Measurements from ENCODE around the gene CCDC183.
"Not testable (repeated sequence)": the region's sequence is repeated elsewhere in the genome, so short reads cannot be mapped to it uniquely, and the experiment has no call there.

CCDC183 gene

DNA sequence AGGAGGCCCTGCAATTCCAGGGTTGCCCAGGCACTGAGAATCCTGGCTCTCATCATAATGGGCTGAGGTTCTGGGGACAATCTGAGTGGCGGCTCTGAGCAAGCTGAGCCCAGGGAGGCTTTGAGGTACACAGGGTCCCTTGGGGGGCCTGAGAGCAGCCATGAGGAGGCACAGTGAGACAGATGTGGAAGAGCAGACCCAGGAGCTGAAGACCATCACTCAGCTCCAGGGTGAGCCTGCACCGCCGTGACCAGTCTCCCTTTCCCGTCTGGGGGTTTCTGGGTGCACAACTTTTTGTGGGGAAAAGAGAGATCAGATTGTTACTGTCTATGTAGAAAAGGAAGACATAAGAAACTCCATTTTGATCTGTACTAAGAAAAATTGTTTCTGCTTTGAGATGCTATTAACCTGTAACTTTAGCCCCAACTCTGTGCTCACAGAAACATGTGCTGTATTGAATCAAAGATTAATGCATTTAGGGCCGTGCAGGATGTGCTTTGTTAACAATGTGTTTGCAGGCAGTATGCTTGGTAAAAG, at the start of gene CCDC183:
CCDC183 (plus strand) TSS at position 101 of the 537 bp plus-strand sequence; CDS start at position 161, 60 bp downstream.
- DNase-seq: no peak

DNA sequence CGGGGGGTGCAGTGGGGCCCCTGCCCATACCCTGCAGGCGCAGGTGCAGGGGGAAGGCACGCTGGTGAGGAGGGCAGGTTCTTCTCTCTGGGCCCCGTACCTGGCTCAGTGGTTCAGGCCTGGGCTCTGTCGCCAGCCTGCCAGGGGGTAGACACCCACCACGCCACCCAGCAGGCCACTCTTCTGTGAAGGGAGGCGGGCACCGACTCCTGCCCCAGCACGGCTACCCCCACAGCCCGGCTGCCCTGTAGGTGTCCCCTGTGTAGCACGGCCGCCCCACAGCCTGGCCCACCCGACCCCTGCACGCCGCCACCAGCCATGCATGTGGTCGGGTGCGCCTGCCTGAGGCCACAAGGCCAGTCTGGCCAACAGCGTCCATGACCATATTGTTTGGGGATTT, 49.5 kb upstream of the CCDC183 start:
- DNase-seq: no peak

DNA sequence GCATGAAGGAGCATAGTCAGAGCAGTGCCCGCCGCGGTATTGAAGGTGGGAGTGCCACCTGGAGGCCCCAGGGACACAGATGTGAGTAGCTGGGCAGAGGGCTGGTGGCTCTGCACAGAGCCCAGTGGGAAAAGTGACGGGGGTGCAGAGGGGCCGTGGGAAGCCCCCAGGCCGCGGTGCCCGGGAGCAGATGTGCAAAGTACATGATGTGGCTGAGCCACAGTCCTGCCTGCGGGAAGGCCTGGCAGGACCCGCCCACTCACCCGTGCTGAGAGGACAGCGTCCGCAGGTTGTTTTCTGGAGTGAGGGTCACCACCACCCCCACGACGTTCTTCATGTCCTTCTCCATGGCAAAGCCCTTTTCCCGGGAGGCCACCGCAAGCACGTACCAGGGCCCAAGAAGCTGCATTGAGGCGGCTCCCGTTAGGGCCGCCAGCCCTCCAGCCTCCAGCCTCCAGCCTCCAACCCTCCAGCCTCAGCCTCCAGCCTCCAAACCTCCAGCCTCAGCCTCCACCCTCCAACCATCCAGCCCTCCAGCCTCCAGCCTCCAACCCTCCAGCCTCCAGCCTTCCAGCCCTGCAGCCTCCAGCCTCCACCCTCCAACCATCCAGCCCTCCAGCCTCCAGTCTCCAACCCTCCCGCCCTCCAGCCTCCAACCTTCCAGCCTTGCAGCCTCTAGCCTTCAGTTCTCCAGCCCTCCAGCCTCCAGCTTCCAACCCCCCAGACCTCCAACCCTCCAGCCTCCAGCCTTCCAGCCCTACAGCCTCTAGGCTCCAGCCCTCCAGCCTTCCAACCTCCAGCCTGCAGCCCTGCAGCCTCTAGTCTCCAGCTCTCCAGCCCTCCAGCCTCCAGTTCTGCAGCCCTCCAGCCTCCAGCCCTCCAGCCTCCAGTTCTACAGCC, 48.7 kb upstream of the CCDC183 start:
- no peak for DNase-seq

DNA sequence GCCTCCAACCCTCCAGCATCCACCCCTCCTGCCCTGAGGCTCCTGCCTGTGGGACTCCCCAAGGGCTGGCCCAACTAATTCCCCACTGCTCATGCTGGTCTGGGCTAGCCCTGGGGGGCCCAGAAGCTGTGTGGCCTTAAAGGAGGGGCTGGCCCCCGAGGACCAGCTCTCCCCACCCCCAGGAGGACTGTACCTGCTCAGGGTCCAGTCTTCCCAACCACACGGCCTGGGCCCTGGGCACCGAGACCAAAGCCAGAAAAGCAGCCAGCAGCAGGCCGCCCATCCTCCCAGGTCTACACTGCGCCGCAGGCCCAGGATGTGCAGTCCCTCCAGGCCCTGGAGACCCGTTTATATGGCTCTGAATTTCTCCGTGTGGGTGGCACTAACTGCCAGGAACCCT, 47.9 kb upstream of the CCDC183 start, which contains the start of gene LCN6:
LCN6 (minus strand) TSS at position 325 of the 400 bp plus-strand sequence; CDS start at position 283, 42 bp downstream.
- DNase-seq: no peak

DNA sequence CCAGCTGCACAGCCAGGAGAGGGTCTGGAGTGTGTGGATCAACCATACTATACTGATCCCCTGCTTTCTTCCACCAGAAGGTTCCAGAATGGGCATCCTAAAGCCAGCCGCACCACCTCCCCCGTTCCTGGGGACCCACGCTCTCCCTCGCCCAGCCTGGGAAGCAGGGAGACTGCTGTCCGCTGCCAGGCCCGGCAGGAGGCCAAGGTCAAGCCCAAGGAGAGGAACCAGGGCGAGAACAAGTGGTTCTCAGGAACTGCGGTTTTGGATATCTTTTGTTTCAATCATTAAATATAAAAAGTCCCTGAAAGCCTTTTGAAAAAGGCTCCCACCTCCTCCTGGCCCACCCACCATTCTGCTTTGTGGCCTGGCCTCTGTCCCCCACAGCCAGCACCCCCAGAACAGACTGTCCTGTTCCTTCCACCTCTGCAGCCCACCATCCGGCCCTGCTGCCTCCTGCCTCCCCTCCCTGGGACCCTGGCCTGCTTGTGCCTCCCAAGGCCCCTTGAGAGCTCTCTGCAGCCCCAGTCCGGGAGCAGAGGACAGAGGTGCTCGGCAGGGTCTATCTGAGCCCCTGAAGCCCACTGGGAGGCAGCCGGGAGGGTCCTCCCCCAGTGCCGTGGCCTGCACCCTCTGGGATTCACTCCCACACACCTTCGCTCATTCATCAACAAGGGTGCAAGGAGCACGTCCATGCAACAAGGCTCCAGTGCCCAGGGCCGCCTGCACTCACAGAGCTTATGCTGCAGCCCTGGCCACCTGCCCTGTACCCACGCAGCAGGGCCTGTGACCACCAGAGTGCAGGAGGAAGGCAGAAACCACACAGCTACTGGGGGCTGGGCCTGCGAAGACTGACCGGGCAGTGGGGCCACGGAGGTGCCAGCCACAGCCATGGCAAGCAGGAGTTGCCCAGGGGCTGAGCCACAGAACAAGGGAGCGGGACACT, 47.2 kb upstream of the CCDC183 start:
- DNase-seq: no peak

DNA sequence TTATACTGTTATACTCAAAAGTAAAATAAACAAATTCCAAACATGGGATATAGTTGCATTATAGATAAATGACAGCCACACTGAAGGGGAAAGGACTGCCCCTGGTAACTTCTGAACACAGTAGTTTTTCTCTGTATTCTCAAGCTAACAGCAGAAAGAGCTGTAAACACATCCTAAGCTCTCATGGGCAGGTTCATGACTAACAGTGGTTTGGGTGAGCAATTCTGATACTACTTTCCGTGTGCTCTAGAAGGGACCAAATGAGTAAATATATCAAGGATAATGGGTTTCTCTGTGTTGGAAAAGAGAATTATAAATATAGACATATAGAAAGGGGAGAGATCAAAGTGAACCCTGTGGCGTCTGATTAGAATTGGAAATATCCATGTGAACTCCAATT, 45.6 kb upstream of the CCDC183 start:
- no peak for DNase-seq

DNA sequence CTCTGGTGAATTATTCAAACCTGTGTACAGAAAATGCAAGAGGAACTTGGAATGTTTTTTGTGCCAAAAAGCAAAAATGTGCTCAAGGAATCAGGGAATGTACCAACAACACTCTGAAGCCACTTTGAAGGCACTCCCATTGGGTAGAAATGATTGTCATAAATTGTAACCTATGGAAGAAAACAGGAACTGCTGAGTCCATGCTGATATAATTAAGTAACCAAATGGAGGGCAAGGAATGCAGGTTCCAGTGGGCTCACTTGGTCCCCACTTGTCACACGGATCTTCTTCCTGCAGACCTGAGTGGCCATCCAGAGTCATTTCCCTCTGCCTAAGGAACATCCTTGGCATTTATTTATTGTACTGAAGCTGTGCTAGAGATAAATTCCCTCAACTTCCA, 44.9 kb upstream of the CCDC183 start:
- no peak for DNase-seq

DNA sequence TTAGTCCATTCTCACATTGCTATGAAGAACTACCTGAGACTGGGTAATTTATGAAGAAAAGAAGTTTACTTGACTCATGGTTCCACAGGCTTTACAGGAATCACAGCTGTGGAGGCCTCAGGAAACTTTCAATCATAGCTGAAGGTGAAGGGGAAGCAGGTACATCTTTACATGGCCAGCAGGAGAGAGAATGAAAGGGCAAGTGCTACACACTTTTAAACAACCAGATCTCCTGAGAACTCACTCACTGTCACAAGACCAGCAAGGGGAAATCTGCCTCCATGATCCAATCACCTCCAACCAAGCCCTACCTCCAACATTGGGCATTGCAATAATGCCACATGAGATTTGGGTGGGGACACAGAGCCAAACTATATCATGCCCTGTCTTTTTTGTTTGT, 44.3 kb upstream of the CCDC183 start:
- no peak for DNase-seq

DNA sequence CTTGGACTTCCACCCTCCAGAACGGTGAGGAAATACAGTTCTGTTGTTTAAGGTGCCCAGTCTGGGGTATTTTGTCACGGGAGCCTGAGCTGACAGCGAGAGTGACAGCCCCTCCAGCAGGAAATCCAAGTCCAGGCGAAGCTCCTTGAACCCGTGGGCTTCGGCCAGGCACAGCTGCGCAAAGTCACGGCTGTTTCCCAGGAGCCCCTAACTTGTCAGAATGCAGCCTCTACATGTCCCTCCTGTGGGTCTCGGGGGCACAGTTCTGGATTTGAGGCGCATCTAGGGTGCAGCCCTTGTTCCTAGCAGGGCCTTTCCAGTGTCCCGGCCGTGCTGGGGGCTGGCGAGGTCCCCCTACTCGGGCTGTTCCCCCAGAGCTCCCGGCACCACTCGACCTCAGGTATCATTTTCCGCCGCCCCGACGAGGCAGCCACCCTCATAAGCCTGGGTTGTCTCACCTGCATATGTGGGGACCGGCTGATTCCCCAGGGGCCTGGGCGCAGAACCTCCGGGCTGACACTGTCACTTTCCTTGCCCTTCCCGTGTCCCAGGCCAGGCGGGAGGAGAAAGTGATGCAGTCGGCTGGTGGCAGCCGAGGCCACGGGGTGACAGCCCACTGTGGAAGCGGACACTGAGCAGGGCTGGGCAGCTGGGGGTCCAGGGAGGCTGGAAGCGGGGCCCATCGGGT, 42.6 kb upstream of the CCDC183 start:
- no peak for DNase-seq

DNA sequence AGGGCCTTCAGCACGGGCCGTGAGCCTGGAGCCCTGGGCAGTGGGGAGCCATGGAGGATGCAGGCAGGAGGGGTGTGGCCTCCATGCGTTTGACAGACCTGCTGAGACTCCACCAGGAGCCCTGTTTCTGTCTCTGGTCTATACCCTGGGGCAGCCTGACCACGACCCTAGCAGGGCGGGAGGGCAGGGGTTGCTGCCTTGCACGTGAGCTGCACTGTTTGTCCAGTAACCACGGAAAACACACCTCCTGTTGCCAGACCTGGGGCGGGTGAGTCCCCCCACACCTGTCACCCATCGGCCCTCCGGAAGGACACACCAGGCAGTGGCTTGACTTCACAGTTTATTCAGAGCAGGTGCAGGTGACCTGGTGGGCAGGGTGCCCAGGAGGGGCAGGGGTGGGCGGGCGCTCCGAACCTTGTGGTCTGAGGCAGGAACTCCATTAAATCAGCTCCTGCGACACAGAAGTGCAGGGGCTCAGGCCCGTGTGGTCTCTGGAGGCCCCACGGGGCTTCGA, 42.0 kb upstream of the CCDC183 start:
- DNase-seq: no peak

DNA sequence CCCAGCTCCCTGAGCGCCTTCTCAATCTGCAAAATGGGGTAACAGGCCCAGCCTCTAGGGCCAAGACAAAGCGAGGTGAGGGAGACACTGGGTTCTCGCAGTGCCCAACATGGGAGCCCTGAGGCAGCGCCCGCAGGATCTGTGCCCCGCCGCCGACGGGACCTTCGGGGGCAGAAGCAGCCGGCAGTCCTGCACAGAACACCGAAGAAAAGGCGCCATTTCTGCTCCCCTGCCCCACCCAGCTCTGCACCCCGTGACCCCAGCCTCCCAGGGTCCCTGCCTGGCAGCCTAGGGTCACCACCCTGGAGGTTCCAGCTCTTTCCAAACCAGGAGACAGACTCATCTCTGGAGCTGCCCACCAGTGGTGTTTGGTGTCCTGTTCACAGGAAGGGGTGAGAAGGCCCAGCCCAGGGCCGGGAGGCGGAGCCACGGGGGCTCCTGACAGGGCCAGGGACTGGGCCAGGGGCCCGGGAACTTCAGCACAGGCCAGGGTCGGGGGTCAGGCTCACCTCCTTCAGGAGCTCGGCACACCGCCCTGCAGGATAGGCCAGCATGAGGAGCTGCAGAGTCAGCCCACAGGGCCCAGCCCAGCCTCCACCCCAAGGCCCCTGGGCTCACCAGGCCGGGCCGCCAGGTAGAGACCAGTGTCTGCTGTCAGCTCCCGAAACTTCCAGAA, 41.4 kb upstream of the CCDC183 start:
- DNase-seq: no peak

DNA sequence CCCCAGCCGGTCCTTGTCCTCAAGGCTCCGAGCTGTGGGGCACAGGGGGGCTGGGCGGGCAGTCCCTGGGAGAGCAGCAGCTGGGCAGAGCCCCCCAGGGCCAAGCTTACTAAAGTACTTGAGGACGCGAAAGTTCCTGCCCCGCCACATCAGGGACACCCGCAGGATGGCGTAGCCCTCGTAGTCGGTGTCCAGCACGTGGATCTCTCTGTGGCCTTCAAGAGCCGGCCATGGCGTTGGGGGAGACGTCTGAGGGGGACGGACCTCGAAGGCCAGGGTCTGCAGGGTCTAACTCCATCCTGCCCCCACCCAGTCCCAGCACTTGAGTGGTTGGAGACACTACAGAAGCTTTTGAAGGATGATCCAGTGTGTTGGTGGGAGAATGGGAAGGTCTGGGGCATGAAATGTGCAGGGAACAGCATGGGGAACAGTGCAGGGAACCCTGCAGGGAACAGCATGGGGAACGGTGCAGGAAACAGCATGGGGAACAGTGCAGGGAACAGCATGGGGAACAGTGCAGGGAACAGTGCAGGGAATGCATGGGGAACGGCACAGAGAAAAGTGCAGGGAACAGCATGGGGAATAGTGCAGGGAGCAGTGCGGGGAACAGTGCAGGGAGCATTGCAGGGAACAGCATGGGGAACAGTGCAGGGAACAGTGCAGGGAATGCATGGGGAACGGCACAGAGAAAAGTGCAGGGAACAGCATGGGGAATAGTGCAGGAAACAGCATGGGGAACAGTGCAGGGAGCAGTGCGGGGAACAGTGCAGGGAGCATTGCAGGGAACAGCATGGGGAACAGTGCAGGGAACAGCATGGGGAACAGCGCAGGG, 40.6 kb upstream of the CCDC183 start:
- not testable (repeated sequence) for DNase-seq

DNA sequence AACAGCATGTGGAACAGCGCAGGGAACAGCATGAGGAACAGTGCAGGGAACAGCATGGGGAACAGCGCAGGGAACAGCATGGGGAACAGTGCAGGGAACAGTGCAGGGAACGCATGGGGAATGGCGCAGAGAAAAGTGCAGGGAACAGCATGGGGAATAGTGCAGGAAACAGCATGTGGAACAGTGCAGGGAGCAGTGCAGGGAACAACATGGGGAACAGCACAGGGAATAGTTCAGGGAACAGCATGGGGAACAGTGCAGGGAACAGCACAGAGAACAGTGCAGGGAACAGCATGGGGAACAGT, 40.1 kb upstream of the CCDC183 start:
- DNase-seq: no peak

DNA sequence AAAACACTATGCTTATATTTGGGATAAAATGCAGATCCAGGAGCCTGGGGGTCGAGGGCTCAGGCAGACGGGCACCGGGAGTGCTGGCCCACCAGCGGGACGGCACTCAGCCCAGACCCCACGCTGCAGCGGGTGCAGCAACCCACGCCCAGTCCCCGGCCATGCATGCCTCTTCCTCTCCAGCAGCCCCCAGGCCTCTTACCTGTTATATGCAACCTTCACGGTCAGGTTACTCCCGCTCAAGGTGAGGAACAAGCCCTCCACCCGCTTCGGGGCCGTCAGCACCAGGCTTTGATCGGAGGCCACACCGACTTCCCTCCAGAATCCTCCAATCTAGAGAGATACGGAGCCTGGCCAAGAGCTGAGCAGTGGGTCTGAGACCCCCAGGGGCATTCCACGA, 39.3 kb upstream of the CCDC183 start:
- no peak for DNase-seq

DNA sequence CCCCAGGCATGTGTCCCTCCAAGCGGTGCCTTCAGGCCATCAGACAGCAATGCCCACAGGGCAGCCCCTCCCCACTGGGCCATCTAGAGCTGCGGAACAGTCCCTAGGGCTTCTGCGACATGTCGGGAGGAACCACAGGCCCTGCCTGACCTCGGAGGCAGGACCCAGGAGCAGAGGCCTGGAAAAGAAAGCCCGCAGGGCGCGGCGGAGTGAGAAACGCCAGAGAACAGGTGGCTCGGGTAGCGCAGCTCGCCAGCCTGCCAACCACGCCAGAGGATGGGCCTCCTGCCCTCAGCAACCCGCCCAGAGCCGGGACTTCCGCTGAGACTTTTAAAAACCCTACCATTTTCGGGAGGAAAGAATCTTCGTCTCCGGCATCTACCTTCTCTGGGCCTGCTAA, 38.8 kb upstream of the CCDC183 start:
- no peak for DNase-seq

DNA sequence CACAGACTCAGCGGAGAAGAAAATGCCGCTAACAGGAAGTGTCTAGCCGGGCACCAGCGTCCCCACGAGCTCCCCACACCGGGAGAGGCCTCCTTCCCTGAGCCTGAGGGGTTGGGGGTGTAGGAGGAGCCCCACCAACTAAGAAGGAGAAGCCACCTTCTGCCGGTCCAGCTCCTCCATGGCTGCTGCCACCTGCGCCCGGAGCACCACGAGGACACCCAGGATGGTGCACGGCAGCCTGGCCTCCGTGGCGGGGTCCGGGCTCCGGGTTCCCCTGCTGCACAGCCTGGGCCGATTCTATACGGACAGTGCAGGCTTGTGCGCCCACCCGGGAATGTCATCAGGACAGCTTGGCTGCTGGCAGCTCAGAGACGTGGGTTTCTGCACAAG, 38.4 kb upstream of the CCDC183 start:
- DNase-seq: no peak

DNA sequence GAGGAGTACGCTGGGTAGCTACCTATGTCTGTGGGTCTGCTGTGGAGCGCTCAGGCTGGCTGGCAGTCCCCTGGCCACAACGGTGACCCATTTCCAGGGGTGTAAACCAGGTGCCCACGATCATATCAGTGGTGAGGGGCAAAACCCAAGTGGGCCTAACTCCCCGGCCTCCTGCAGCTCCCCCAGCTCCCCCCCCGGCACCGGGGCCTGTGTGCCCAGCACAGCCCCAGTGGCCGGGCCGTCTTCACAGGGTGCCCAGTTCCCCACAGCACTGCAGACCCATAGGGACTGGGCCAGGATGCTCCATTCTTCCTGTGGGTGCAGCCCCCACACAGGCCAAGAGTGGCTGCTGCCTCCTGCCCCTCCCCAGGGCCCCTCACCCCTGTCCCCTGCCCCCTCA, 37.1 kb upstream of the CCDC183 start:
- DNase-seq: no peak

DNA sequence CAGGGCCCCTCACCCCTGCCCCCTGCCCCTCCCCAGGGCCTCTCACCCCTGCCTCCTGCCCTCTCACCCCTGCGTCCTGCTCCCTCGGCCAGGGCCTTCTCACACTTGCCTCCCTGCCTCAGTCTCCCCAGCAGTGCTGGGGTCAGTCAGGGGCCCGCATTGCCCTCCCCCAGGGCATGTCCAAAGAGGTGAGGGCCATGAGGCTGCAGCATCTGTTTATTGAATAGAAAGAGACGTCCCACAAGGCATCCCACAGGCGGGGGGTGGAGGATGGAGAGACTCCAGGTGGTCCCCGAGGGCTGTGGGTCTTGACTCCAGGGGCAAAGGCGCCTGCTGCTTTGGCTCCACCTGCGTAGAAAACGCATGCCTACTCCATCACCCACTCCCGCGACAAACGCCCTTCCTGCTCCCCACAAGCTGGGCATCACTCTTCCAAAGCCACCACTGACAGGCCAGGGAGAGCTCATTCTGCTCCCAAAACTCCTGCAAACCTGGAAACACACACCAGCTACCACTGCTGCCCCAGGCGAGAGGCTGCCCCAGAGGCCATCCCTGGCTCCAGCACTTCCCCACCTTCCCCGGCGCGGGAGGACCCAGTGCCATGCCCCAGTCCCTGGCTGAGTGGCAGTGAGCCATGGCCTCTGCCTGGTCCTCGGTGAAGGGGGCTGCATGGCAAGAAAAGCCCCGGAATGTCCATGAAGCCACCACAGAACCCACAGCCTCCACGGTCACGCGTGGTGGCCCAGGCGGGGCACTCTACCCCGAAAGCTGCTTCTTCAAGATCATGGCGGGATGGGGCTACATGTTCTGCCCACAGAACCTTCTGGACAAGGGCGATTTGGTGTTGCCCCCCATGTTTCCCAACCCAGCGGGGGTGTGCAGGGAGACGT, 36.5 kb upstream of the CCDC183 start:
- no peak for DNase-seq

DNA sequence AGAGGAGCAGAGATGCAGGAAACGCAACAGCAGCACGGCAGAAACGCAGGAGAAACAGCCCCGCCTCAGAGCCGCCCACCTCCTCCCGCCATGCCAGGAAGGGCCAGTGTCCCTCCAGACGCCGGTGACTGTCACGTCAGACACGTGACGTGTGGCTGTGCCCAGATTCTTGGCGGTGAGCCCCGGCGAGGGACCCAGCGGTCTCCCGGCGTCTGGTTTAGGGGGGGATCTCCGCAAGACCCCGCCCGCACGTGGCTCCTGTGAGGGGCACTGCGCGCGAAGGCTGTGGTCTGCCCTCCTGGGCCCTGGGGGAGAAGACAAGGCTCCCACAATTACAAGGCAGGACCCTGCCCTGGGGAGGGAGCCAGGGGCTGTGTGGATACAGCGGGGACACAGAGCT, 35.7 kb upstream of the CCDC183 start:
- DNase-seq: no peak
